RWPE2 (cell line): ENCODE results near the gene AK9.

Source experiments
- ATAC-seq: fragments of 200-7000 bp; cut with Tn5 transposase; 3 replicates; pipeline ENCODE4 v1.9.1; 2021; ENCODE audit warnings: low read depth
- DNase-seq: peaks from one replicate; pipeline ENCODE4 v3.0.0-alpha.2; 2020; ENCODE audit warnings: low spot score
- H3K27ac ChIP-seq: fragments of 450-650 bp; 2 replicates; pipeline ENCODE4 v1.5.1; 2017; ENCODE audit warnings: mild to moderate bottlenecking; ENCODE audit not compliant: poor library complexity, severe bottlenecking
- H3K27me3 ChIP-seq: fragments of 250-450 bp; sonication (Bioruptor Pico); 2 replicates; pipeline ENCODE4 v1.5.1; 2021; ENCODE audit warnings: mild to moderate bottlenecking, moderate library complexity; ENCODE audit not compliant: insufficient read depth, poor library complexity, severe bottlenecking
- H3K36me3 ChIP-seq: fragments of 250-450 bp; sonication (Bioruptor Pico); 2 replicates; pipeline ENCODE4 v1.5.1; 2020; ENCODE audit warnings: low read depth, mild to moderate bottlenecking, moderate library complexity
- H3K4me1 ChIP-seq: fragments of 250-450 bp; sonication (Bioruptor Pico); 2 replicates; pipeline ENCODE4 v1.5.1; 2021; ENCODE audit warnings: mild to moderate bottlenecking, moderate library complexity; ENCODE audit not compliant: insufficient read depth, poor library complexity, severe bottlenecking
- H3K4me3 ChIP-seq: fragments of 250-450 bp; sonication (Bioruptor Pico); 2 replicates; pipeline ENCODE4 v1.5.1; 2021; ENCODE audit warnings: mild to moderate bottlenecking, moderate library complexity; ENCODE audit not compliant: severe bottlenecking
- H3K9me3 ChIP-seq: fragments of 250-450 bp; sonication (Bioruptor Pico); 2 replicates; pipeline ENCODE4 v1.5.1; 2021; ENCODE audit warnings: mild to moderate bottlenecking, moderate library complexity; ENCODE audit not compliant: severe bottlenecking
- CTCF ChIP-seq: fragments of 450-650 bp; IDR thresholded peaks from one replicate; pipeline ENCODE4 v1.5.1; 2017; ENCODE audit warnings: mild to moderate bottlenecking, moderate library complexity; ENCODE audit not compliant: poor library complexity, severe bottlenecking

Gene AK9

GRCh38 chr6:109453594-109454495 is 237.2 kb downstream of the AK9 start:
- Histone ChIP-seq H3K27ac (no peak overlapping the region), H3K4me1 (no peaks in the 10 kb centered on the region), H3K4me3 (no peak overlapping the region), H3K9me3 (no peaks in the 10 kb centered on the region), H3K36me3 (peaks cover 9% of the 10 kb centered on the region; the same call in 1 of the 2 replicates), H3K27me3 (no peaks in the 10 kb centered on the region)
- no peak for TF ChIP-seq CTCF
- no peak for ATAC-seq
- no peak for DNase-seq

DNA sequence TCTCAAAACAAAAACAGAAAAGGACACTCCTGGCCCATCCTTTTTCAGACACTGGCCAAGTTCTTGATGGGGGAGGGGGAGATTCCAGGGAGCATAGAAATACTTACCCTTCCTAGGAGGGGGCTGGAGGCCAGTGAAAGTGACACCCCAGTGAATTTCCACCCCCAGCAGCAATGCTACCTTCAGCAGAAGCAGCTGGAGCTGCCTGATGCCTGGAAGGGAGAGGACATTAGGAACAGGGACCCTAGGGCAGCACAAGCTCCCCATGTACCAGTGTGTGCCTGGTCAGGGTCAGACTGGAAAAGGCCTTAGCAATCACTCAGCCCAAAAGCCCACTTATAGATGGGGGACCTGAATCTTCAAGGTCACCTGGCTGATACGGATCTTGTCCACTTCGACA is 237.8 kb downstream of the AK9 start:
- Histone ChIP-seq H3K27ac (no peak overlapping the region), H3K27me3 (no peaks in the 10 kb centered on the region), H3K4me1 (no peaks in the 10 kb centered on the region), H3K4me3 (no peak overlapping the region), H3K36me3 (peaks cover 9% of the 10 kb centered on the region; the same call in 1 of the 2 replicates), H3K9me3 (no peaks in the 10 kb centered on the region)
- ATAC-seq (no peak), DNase-seq (no peak)
- no peak for TF ChIP-seq CTCF

DNA sequence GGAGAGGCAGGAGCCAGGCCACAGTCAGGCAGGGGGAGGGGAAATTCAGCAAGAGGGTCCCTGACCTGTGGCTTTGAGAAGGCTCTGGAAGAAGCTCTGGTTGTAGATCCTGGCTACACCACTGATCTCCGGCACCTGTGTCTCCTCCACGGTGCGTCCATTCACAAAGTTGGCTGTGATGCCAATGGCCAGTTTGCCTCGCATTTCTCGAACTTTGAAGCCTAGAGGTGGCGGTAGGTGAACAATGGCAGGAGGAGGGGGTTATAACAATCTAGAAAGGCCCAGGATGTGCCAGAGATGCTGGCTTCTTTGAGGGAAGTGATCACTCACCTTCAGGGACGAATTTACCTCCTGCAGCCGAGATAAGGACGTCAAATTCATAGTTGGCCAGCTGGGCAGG is 238.8 kb downstream of the AK9 start:
- Histone ChIP-seq H3K9me3 (no peaks in the 10 kb centered on the region), H3K27me3 (no peaks in the 10 kb centered on the region), H3K27ac (no peak overlapping the region), H3K36me3 (peaks cover 9% of the 10 kb centered on the region; the same call in 1 of the 2 replicates), H3K4me1 (no peaks in the 10 kb centered on the region), H3K4me3 (no peak overlapping the region)
- ATAC-seq (no peak), DNase-seq (no peak)
- TF ChIP-seq CTCF = no peak

- Histone ChIP-seq H3K9me3 (no peaks in the 10 kb centered on the region), H3K27ac (no peak overlapping the region), H3K36me3 (peaks cover 9% of the 10 kb centered on the region; the same call in 1 of the 2 replicates), H3K27me3 (no peaks in the 10 kb centered on the region), H3K4me1 (no peaks in the 10 kb centered on the region), H3K4me3 (no peak overlapping the region)
- no peak for TF ChIP-seq CTCF
- DNase-seq = no peak
- no peak for ATAC-seq
These were observed 239.6 kb downstream of the AK9 start for GRCh38 chr6:109451376-109451775.

DNA sequence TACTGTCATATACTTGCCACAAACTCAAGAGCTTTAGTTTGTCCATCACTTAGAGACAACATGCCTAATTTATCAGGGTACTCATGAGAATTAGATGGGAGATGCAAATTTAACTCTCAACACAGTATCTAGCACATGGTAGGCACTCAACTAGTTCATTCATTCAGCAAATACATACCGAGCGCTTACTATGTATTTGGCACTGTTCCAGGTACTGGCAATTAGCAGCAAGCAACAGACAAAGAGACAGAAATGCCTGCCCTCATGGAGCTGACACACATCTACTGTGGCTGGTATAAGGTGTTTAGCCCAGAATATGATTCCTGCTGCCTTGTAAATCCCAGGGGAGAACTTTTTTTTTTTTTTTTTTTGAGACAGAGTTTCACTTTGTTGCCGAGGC is 240.2 kb downstream of the AK9 start:
- no peaks in the 10 kb centered on the region for H3K4me1 ChIP-seq
- no peak overlapping the region for H3K4me3 ChIP-seq
- H3K27ac ChIP-seq = no peak overlapping the region
- no peak for TF ChIP-seq CTCF
- H3K27me3 ChIP-seq = no peaks in the 10 kb centered on the region
- H3K36me3 ChIP-seq = peaks cover 9% of the 10 kb centered on the region; the same call in 1 of the 2 replicates
- DNase-seq (no peak), ATAC-seq (no peak)
- no peaks in the 10 kb centered on the region for H3K9me3 ChIP-seq
